ENCODE measurements around the gene NGF.

- no peak for TF ChIP-seq CTCF (IDR thresholded peaks at IDR 0.05)
- TF ChIP-seq ZFX (IDR thresholded peaks at IDR 0.05; ENCODE audit: borderline replicate concordance) = no peak
Measured at GRCh38 chr1:115242543-115242942, 95.5 kb downstream of the NGF start.

Measured in 22Rv1 (cell line).